IPS-18a (cell line): ENCODE data around the gene NOC4L.
A peak's percentile ranks its signal among the peaks of the same experiment; 100 is the strongest.

Experiments used
- H3K27ac ChIP-seq: one replicate; pipeline ENCODE4 v1.5.1; 2013; ENCODE audit warnings: low read length
- H3K27me3 ChIP-seq: one replicate; pipeline ENCODE4 v1.6.1; 2013; ENCODE audit warnings: mild to moderate bottlenecking, low read length; ENCODE audit not compliant: control insufficient read depth, insufficient read depth
- H3K36me3 ChIP-seq: one replicate; pipeline ENCODE4 v1.6.1; 2013; ENCODE audit warnings: low read depth, low read length; ENCODE audit not compliant: control insufficient read depth
- H3K4me1 ChIP-seq: one replicate; pipeline ENCODE4 v1.6.1; 2013; ENCODE audit warnings: low read depth, low read length; ENCODE audit not compliant: control insufficient read depth
- H3K4me3 ChIP-seq: one replicate; pipeline ENCODE4 v1.5.1; 2013; ENCODE audit warnings: low read length
- H3K9ac ChIP-seq: one replicate; pipeline ENCODE4 v1.6.1; 2013; ENCODE audit warnings: mild to moderate bottlenecking, low read length, moderate library complexity
- H3K9me3 ChIP-seq: one replicate; pipeline ENCODE4 v1.6.1; 2013; ENCODE audit warnings: low read depth, low read length; ENCODE audit not compliant: control insufficient read depth

The NOC4L gene

GRCh38 chr12:132186208-132186856 is 42.1 kb downstream of the NOC4L start:
- Histone ChIP-seq H3K27me3 (peaks cover 94% of the 10 kb centered on the region), H3K9ac (no peak overlapping the region), H3K4me3 (no peak overlapping the region), H3K36me3 (no peaks in the 10 kb centered on the region), H3K27ac (no peak overlapping the region), H3K9me3 (no peaks in the 10 kb centered on the region), H3K4me1 (peaks cover 5% of the 10 kb centered on the region)

DNA sequence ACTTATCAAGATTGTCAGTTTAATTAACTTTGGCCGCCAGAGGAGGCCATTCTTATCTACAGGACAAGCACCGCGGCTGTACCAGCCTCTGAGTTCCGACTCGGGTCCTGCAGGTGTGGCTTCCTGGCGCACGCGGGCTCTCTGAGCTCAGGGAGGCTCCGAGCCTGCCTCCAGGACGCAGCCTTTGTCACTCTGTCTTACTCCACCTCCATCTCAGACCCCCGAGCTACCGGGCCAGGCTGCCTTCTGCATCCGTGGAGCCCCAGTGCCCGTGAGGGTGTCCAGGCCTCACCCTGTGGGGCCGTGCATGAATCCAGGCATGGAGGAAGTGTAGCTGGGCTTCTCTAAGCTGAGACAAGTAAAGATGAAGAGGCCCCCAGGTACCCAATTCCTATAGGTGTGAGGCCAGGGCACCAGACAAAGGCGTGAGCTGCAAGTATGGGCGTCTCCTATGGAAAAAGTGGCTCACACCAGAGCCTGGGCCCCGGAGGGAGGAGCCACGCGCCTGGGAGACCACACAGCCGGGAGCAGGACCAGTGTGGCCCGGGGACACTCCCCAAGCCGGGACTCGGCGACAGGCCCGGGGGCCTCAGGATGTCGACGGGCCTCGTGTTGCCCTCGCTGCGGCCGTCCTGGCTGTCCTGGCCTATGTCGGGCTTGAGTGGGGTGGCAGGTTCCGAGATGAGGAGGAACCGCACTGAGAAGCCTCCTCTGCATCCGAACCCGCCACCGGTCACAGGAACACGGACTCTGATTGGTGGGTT is 42.8 kb downstream of the NOC4L start:
- H3K4me1 ChIP-seq = peaks cover 5% of the 10 kb centered on the region

GRCh38 chr12:132187646-132188450 is 43.6 kb downstream of the NOC4L start:
- Histone ChIP-seq H3K27ac (no peak overlapping the region), H3K4me3 (no peak overlapping the region), H3K36me3 (no peaks in the 10 kb centered on the region), H3K4me1 (peaks cover 5% of the 10 kb centered on the region), H3K9me3 (no peaks in the 10 kb centered on the region), H3K9ac (no peak overlapping the region), H3K27me3 (peaks cover 99% of the 10 kb centered on the region)

More for the DNA sequence above, 42.8 kb downstream of the NOC4L start:
- Histone ChIP-seq H3K36me3 (no peaks in the 10 kb centered on the region), H3K27ac (no peak overlapping the region), H3K4me3 (no peak overlapping the region), H3K9ac (no peak overlapping the region), H3K9me3 (no peaks in the 10 kb centered on the region), H3K27me3 (peaks cover 99% of the 10 kb centered on the region)

GRCh38 chr12:132188451-132188901 is 44.2 kb downstream of the NOC4L start:
- H3K27ac ChIP-seq = no peak overlapping the region
- peaks cover 99% of the 10 kb centered on the region for H3K27me3 ChIP-seq
- peaks cover 5% of the 10 kb centered on the region for H3K4me1 ChIP-seq
- peaks cover 2% of the 10 kb centered on the region for H3K9me3 ChIP-seq
- no peak overlapping the region for H3K9ac ChIP-seq
- H3K4me3 ChIP-seq = no peak overlapping the region
- H3K36me3 ChIP-seq = no peaks in the 10 kb centered on the region

DNA sequence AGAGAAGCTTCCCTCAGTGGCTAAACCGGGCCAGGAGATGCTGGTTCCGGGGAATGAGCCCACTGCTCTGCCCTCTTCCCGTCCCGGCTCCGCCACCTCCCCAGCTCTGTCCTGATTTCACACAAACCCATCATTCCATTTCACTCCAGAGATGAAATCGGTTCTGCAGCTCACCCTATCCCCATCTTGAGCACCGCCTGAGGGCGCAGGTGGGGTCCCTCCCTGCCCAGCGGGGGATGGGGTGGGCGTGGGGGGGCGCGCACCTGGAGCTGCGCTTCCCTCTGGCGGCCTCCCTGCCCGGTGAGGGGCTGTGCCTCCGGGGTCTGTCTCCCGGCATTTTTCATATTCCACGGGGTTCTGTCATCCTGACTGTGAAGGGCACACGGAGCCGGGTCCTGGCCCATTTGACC is 44.7 kb downstream of the NOC4L start:
- no peak overlapping the region for H3K9ac ChIP-seq
- H3K27me3 ChIP-seq = peaks cover 97% of the 10 kb centered on the region

DNA sequence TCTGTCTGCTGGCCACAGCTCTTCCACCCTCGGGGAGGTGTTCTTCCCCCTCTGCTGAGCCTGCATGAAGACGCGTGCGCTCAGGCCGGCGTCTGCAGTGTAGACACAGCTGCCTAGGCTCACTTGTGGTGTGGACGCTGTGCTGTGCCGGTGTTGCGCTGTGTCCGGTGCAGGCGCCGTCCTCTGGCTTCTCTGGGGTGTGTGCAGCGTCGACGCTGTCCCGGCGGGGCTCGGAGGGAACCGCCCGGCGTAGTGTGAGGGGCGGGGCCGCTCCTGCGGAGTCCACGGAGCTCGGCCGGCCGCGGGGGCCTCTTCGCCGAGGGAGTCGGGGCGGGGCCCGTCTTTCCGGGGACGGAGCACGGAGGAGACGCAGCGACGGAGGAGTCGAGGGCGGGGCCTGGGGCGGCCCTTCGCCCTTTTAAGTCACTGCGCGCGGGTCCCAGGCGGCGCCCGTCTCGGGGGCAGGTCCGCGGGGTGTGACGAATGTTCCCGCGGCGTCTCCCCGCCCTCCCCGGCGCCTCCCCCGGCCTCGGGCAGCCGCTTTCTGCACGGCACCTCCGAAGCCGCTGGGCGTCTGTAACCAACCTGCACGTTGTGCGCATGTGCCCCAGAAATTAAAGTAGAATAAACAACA is 45.2 kb downstream of the NOC4L start:
- Histone ChIP-seq H3K9me3 (peaks cover 6% of the 10 kb centered on the region), H3K9ac (no peak overlapping the region), H3K4me1 (peaks cover 5% of the 10 kb centered on the region), H3K27ac (no peak overlapping the region), H3K27me3 (peaks cover 93% of the 10 kb centered on the region), H3K36me3 (no peaks in the 10 kb centered on the region), H3K4me3 (peak overlapping the region; percentile 53)

More for the DNA sequence above, 44.7 kb downstream of the NOC4L start:
- peaks cover 5% of the 10 kb centered on the region for H3K4me1 ChIP-seq
- H3K4me3 ChIP-seq = peak overlapping the region; percentile 53
- no peak overlapping the region for H3K27ac ChIP-seq
- no peaks in the 10 kb centered on the region for H3K36me3 ChIP-seq
- peaks cover 6% of the 10 kb centered on the region for H3K9me3 ChIP-seq

DNA sequence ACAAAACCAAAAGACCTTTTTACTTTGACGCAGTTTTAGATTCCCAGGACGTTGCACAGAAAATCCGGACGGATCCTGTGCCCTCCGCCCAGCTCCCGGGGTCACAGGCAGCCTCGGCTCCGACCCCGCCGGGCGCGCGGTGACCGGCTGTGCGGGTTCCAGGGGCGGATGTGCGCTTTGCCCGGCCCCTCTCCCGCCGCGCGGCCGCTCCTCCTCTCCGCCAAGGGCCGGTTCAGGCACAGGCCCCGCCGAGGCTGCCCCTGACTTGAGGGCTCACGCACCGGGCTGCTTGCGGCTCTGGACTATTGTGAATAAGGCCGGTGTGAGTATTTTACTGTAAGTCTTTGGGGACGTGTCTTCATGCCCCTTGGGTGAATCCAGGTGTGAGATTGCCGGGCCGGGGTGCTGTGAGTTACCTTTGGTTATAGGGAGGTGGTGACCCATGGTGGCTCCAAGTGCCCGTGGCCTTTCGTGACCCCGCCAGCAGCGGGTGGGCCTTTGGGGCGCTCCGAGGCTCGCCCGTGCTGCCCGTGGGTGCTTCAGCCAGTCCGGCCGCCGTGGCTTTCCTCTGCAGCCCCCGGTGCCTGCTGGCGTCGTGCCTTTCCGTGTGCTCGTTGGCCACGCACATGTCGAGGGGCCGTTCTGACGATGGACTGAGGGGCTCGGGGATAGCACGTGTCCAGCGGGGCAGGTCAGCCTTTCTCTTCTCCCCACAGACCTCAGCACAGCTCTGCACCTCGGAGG is 45.9 kb downstream of the NOC4L start:
- Histone ChIP-seq H3K27me3 (peaks cover 94% of the 10 kb centered on the region), H3K9me3 (peaks cover 6% of the 10 kb centered on the region), H3K27ac (no peak overlapping the region), H3K4me1 (peaks cover 5% of the 10 kb centered on the region), H3K9ac (no peak overlapping the region), H3K4me3 (peak overlapping the region; percentile 53), H3K36me3 (no peaks in the 10 kb centered on the region)

DNA sequence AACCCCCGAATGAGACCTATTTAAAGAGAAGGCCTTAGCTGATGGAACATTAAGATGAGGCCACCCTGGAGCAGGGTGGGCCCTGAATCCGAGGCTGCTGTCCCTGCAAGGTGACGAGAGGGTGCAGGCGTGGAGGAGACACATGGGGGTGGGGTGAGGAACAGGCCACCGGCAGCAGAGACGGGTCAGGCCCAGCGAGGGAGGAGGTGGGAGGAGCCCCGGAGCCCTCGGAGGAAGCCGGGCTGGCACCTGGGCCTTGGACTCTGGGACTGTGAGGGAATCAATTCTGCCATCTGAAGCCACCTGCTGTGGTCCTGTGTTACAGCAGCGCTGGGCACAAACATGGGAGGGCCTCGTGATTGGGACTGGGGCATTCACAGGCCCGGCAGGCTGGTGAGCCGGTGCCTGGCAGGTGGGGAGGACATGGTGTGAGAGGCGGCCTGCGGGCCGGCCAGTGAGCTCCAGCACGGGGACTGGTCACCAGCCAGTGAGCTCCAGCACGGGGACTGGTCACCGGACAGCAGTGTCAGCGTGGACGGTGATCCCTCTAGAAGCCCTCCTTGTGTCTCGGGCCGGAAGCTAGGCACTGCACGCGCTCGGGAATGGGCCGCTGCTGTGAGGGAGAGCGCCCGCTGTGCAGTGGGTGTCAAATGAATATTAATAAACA is 46.7 kb downstream of the NOC4L start:
- peaks cover 92% of the 10 kb centered on the region for H3K27me3 ChIP-seq
- H3K4me1 ChIP-seq = peaks cover 5% of the 10 kb centered on the region
- no peaks in the 10 kb centered on the region for H3K36me3 ChIP-seq
- H3K27ac ChIP-seq = no peak overlapping the region
- H3K9ac ChIP-seq = no peak overlapping the region
- H3K9me3 ChIP-seq = peaks cover 6% of the 10 kb centered on the region
- no peak overlapping the region for H3K4me3 ChIP-seq

DNA sequence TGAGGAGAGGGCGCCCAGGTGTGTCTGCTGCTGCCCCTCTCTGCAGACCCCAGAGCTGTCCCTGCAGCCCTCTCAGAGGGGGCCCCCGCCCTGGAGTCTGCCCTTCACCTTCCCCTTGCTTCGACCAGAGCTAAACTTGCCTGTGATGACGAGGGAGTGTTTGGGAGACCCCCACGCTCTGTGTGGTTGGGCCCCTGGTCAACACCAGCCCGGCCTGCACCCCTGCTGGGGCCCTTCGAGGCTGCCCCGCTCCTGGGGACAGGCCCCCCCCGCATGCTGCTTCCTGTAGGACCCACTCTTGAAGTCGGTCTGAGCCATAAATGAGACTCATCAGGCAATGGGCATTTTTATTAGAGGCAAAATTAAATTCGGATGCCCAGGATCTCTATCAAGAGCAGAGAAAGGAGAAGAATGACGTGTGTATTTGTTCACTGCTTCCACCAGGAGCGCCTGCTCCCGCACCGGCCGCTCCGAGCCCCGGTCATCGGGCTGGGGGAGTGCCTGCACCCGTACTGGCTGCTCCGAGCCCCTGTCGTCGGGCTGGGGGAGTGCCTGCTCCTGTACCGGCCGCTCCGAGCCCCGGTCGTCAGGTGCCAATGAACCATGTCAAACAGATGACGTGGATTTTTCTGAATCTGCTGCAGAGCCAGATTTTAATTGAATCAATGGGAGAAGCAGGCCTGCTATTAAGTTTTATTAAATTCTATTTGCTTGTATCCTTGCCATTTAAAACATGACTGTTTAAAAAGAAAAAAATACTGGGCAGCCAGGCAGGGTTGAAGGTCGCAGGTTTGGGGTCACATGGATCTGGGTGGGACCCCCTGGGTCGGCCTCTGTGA is 47.7 kb downstream of the NOC4L start:
- Histone ChIP-seq H3K4me3 (no peak overlapping the region), H3K9me3 (peaks cover 6% of the 10 kb centered on the region), H3K36me3 (no peaks in the 10 kb centered on the region), H3K27me3 (peaks cover 92% of the 10 kb centered on the region), H3K4me1 (peaks cover 5% of the 10 kb centered on the region), H3K27ac (no peak overlapping the region), H3K9ac (no peak overlapping the region)

DNA sequence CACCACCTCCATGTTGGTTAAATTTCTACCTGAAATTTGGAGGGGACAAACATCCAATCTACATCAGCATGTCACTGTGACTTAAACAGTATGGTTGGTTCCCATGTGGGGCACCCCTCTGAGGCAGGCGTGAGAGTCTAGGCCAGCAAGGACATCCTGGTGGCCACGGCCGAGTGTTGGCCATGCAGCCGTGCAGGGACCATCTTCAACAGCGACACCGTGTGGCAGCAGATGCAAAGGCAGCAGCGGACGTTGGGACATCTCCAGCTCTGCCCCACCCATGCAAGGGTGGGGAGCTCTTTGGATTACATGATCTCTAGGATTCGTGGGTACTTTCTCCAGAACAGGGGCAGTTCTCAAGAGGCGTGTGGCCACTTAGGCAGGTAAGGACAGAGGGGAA is 49.8 kb downstream of the NOC4L start:
- Histone ChIP-seq H3K4me1 (no peaks in the 10 kb centered on the region), H3K27me3 (peaks cover 70% of the 10 kb centered on the region), H3K27ac (no peak overlapping the region), H3K36me3 (no peaks in the 10 kb centered on the region), H3K9ac (no peak overlapping the region), H3K4me3 (no peak overlapping the region), H3K9me3 (peaks cover 6% of the 10 kb centered on the region)
